Immature natural killer cell (primary cell): ENCODE measurements around the gene FAM181A. TPM values are rescaled to one million over a fixed set of nuclear protein-coding genes. Genes with fewer than 3 reads are reported as not detected.
A peak's percentile ranks its signal among the peaks of the same experiment; 100 is the strongest.

Experiments
- DNase-seq, 3 donors: peaks; one replicate each; pipeline ENCODE4 v3.0.0; 2022; ENCODE audit warnings: mixed read lengths in 1 of 3
- H3K27ac Mint-ChIP-seq, 6 donors: one replicate each; pipeline ENCODE4 v1.8.0; 2020; ENCODE audit warnings: mixed read lengths in 6 of 6, mild to moderate bottlenecking in 5 of 6, inconsistent platforms in 4 of 6, moderate library complexity in 3 of 6
- H3K27me3 Mint-ChIP-seq, 3 donors: one replicate each; pipeline ENCODE4 v1.8.0; 2020 to 2021; ENCODE audit warnings: low read depth in 3 of 3, mild to moderate bottlenecking in 3 of 3, mixed read lengths in 3 of 3, moderate library complexity in 3 of 3, inconsistent platforms in 1 of 3
- H3K36me3 Mint-ChIP-seq, 3 donors: one replicate each; pipeline ENCODE4 v1.8.0; 2020; ENCODE audit warnings: mixed read lengths in 3 of 3, inconsistent platforms in 2 of 3, mild to moderate bottlenecking in 2 of 3
- H3K4me1 Mint-ChIP-seq, 2 donors: one replicate each; pipeline ENCODE4 v1.8.0; 2020; ENCODE audit warnings: inconsistent platforms in 2 of 2, mild to moderate bottlenecking in 2 of 2, mixed read lengths in 2 of 2, moderate library complexity in 1 of 2
- H3K4me3 Mint-ChIP-seq, 5 donors: one replicate each; pipeline ENCODE4 v1.8.0; 2020; ENCODE audit warnings: mild to moderate bottlenecking in 5 of 5, mixed read lengths in 5 of 5, inconsistent platforms in 3 of 5, moderate library complexity in 3 of 5
- H3K9me3 Mint-ChIP-seq, 6 donors: one replicate each; pipeline ENCODE4 v1.8.0; 2020; ENCODE audit warnings: mild to moderate bottlenecking in 6 of 6, mixed read lengths in 6 of 6, inconsistent platforms in 4 of 6, moderate library complexity in 3 of 6
- polyA plus RNA-seq, 3 donors: library from polyadenylated mRNA; unstranded; fragments of 300-500 nt; fragmentation: Illumina TruSeq; gene quantifications; one replicate each; pipeline ENCODE4 v1.2.3, GENCODE V29; 2021

The FAM181A gene
- polyA plus RNA-seq, 3 donors from 2014 or later, result not detected

DNA sequence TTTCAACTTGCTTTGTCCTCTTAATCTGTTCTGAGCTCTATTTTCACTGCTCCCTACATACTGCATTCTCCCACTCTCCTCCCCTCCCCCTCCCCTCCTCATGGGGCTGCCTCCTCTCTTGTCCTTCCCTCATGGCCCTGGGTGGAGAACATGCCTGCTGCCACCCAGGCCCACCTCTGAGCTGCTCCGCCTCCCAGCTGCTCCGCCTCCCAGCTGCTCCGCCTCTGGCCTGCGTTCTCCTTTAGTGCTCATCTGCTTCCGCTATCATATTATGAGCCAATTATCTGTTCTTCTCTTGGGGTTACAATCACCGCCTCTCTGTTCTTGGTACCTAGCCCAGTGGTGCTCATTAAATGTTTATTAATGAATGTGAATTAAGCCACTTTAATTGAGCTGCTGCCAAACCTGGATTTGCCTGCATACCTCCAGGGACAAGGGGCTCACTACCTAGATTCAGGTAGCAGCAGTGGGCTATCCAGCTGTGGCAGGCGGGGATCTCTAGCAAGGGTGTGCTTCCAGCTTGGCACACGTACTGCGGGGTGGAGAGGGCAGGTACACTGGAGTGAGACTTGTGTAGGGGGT, 32.0 kb upstream of the FAM181A start:
- no peak for DNase-seq
- H3K4me1 Mint-ChIP-seq, result no peaks in the 10 kb centered on the region
- no peak overlapping the region for H3K4me3 Mint-ChIP-seq
- H3K27me3 Mint-ChIP-seq, result peaks cover 2 to 7% (median 6%) of the 10 kb centered on the region in 3 donors
- H3K9me3 Mint-ChIP-seq, result no peaks in the 10 kb centered on the region
- no peaks in the 10 kb centered on the region for H3K36me3 Mint-ChIP-seq
- no peak overlapping the region for H3K27ac Mint-ChIP-seq

DNA sequence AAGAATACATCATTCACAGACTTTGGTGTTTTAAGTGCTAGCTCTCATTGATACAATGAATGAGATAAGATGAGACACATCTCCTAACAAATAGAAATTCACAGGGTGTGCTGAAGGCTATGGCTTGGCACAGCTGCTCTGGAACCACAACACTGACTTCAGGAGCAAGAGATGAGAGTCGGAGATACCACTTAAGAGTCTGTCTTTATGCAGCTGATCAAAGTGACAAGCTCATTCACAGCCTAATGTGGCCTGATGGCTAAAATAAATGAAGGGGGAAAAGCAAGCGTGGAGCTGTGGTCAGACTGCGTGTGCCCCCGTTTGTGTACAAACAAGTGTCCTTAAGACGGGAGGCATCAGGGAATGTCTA, 29.7 kb upstream of the FAM181A start:
- DNase-seq, result no peak
- H3K9me3 Mint-ChIP-seq, result no peaks in the 10 kb centered on the region

DNA sequence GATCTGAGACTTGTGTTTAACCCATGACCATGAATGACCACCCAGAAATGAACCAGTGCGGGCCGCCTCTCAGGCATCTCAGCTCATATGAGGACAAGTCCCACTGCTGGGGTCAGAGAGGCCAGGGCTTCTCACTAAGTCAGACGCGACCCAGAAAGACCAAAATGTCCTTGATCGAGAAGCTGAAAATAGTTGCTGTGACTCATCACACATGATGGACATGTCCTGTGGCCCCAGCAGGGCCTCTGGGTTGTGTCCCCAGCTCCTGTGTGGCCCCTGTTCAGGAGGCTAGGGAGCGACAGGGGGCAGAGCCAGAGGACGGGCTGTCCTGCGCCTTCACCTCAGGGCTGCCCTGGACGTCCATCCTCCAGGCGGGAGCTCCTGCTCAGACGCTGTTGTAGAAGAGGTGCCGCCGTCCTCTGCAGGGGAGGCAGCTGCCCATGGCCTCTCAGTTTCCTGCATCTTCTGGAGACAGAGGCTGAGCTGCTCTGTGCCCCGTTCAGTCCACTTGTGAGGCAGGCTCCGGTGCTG, 29.0 kb upstream of the FAM181A start:
- no peak overlapping the region for H3K27ac Mint-ChIP-seq
- DNase-seq, result no peak
- no peaks in the 10 kb centered on the region for H3K4me1 Mint-ChIP-seq
- H3K4me3 Mint-ChIP-seq, result no peak overlapping the region
- H3K36me3 Mint-ChIP-seq, result no peaks in the 10 kb centered on the region
- H3K27me3 Mint-ChIP-seq, result peaks cover 2 to 4% (median 2%) of the 10 kb centered on the region in 3 donors
- no peaks in the 10 kb centered on the region for H3K9me3 Mint-ChIP-seq

More for the DNA sequence above, 29.7 kb upstream of the FAM181A start:
- Mint-ChIP-seq H3K4me1 (no peaks in the 10 kb centered on the region), H3K36me3 (no peaks in the 10 kb centered on the region), H3K4me3 (no peak overlapping the region), H3K27me3 (peaks cover 2 to 4% (median 3%) of the 10 kb centered on the region in 3 donors), H3K27ac (no peak overlapping the region)

DNA sequence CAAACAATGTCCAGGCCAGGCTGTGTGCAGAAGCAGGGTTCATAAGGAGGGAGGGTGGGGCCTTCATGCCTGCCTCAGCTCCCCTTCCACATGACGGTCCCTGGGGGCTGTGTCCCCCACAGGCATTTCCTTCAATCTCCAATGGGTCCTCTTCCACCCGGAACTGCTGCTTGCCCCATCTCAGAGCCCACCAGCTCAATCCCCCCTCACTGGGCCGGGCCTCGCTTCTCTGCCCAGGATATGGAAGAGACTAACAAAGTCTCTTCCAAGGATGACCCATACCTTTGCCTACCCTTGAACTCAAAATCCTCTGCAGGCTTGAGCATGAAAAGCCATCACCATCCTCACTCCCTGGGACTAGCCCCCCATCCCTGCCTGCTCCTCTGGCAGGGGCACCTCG, 28.4 kb upstream of the FAM181A start:
- H3K9me3 Mint-ChIP-seq, result no peaks in the 10 kb centered on the region
- no peaks in the 10 kb centered on the region for H3K36me3 Mint-ChIP-seq
- H3K4me3 Mint-ChIP-seq, result no peak overlapping the region
- peaks cover 2 to 4% (median 4%) of the 10 kb centered on the region in 3 donors for H3K27me3 Mint-ChIP-seq
- H3K4me1 Mint-ChIP-seq, result no peaks in the 10 kb centered on the region
- no peak for DNase-seq
- no peak overlapping the region for H3K27ac Mint-ChIP-seq

DNA sequence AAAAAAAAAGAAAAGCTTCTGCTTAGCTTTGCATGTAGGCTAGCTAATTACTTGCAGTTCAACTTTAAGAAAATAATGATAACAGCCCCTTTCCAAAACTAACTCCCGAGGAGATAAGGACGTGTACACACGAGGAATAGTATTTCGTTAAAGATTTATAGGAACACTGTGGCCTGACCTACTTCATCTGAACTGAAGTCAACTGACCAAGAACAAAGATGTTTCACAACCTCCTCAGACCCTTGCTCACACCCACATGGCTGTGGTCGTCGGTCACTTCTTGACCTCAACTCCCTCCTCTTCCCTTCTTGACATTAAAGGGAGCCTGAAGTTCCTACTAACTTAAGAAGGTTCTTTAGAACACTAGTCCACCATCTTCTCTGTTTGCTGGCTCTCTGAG, 25.3 kb upstream of the FAM181A start:
- H3K27ac Mint-ChIP-seq, result no peak overlapping the region
- H3K4me1 Mint-ChIP-seq, result no peaks in the 10 kb centered on the region
- no peak for DNase-seq
- H3K36me3 Mint-ChIP-seq, result no peaks in the 10 kb centered on the region
- peaks cover 2 to 6% (median 4%) of the 10 kb centered on the region in 3 donors for H3K27me3 Mint-ChIP-seq
- no peak overlapping the region for H3K4me3 Mint-ChIP-seq
- no peaks in the 10 kb centered on the region for H3K9me3 Mint-ChIP-seq

DNA sequence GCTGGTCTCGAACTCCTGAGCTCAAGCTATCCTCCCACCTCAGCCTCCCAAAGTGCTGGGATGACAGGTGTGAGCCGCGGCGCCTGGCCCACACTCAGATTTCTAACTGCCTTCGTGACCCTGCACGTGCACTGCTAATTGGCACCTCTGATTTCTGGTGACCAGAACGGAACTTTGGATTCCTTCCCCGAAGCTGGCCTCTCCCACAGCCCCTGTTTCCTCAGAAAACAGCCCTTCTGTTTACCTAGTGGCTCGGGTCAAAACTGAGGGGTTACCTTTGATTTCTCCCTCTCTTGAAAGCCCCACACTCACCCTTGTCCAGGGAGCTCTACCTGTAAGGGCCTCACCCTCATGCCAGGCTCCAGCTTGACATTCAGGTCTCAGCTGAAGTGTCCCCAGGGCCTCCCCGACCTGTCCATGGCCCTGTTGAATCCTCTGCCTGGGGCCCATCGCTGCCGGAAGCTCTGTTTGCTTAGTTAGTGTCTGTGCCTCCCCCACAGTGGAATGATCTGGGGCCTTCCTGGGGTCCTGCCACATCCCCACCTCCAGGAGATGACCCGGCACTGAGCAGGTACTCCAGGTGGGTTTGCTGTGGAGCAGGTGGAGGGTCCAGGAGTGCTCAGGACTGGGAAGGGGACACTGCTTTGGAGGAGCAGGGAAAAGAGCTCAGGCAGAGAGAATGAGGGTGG, 24.4 kb upstream of the FAM181A start:
- Mint-ChIP-seq H3K27ac (no peak overlapping the region), H3K36me3 (no peaks in the 10 kb centered on the region), H3K4me3 (no peak overlapping the region), H3K27me3 (peaks cover 2 to 9% (median 4%) of the 10 kb centered on the region in 3 donors), H3K9me3 (no peaks in the 10 kb centered on the region), H3K4me1 (no peaks in the 10 kb centered on the region)
- DNase-seq, result no peak

DNA sequence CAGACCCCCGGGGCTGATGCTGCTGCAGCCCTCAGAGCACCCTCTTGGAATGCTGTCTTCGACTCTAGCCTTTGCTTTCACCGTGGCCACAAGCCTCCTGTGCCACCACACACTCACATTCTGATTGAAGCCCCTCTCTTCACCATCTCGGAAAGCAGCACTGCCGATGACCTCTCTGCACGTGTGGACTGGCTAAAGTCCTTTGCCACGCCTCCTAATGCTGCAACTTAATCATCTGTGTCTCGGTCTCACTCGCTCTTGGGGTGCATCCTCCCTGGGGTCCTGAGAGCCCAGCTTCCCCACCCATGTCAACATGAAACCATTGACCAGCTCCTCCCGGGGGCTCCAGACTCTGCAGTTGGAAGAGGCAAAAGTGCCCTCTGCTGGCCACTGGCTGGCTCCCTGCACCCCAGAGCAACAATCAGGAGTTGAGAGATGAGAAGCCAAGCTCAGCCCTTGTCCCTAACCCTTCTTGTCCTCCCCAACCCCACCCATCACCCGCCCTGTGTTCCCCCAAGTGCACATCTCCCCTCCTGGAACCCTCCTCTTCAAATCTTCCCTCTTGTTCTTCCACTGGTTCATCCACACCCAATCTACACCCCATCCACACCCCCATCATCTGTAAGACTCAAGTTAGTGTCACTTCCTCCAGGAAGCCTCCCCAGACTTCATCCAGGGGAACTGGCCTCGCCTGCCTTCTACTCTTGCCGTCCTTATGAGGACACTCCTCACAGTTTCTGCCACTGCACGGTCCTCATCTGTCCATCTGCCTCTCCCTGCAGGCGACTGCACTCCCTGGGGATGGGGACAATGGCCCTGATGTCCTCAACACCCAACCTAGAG, 23.6 kb upstream of the FAM181A start:
- Mint-ChIP-seq H3K36me3 (no peaks in the 10 kb centered on the region), H3K4me1 (no peaks in the 10 kb centered on the region), H3K9me3 (no peaks in the 10 kb centered on the region), H3K4me3 (no peak overlapping the region), H3K27me3 (peaks cover 2 to 13% (median 4%) of the 10 kb centered on the region in 3 donors), H3K27ac (no peak overlapping the region)
- no peak for DNase-seq

DNA sequence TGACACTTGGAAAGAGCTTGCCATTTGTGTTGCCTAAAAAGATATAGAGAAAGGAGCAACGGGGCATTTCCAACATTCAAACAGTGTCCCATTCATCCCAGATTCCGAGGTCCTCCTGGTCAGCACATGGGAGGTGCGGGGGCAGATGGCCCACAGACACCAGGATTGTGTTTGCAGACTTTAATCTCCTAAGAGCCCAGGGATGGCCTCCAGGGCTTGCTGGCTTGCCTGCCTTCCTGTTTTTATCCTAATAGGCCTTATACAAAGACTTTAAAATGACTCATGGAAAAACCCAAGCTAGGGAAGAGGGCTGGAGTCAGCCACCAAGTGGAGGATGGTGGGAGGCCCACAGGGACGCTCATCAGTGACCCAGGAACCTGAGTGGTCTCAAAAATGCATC, 21.5 kb upstream of the FAM181A start:
- Mint-ChIP-seq H3K27ac (no peak overlapping the region), H3K36me3 (no peaks in the 10 kb centered on the region), H3K4me1 (no peaks in the 10 kb centered on the region), H3K9me3 (peaks cover 0 to 2% (median 0%) of the 10 kb centered on the region in 6 donors), H3K27me3 (peaks cover 2 to 17% (median 4%) of the 10 kb centered on the region in 3 donors), H3K4me3 (no peak overlapping the region)
- DNase-seq, result no peak

DNA sequence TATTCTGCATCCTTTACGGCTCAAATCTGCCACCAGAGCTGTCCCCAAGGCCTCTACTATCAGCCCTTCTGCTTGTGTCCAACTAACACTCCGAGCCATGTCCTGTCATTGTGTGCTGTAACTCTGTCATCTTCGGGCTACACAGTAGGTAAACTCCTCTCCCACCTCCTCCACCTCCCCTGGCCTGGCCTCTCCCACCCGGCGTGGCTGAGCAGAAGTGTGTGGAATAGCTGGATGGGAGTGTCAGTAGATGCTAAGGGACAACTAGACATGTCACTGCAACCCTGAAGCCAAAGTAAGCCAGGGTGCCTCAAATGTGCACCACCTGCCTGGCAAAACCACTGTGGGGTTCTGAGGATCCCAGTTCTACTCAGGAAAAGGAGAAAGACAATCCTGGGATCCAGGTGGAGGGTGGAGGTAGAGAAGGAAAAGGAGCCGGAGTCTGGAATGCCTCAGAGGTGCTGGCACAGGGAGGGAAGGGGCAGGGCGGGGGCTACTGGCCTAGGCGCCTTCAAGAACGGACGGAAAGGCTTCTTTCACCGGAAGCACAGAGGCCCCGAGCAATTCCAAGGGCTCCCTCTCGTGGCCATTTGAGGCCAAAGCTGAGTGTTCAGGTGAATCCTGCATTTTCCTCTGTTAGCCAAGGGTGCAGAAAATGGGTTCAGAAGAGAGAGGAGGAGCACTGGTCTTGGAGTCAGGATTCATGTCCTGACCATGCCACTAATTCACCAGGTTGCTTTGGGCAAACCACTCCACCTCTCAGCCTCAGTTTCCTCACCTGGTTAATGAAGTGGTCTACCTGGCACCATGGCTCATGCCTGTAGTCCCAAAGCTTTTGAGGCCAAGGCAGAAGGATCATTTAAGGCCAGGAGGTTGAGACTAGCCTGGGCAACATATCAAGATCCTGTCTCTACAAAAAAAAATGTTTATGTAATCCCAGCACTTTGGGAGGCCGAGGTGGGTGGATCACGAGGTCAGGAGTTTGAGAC, 20.5 kb upstream of the FAM181A start:
- DNase-seq, result peak; percentile 18 to 24 (median 21)
- H3K9me3 Mint-ChIP-seq, result peaks cover 0 to 2% (median 0%) of the 10 kb centered on the region in 6 donors
- H3K36me3 Mint-ChIP-seq, result no peaks in the 10 kb centered on the region
- H3K4me1 Mint-ChIP-seq, result no peaks in the 10 kb centered on the region
- H3K27ac Mint-ChIP-seq, result no peak overlapping the region
- H3K27me3 Mint-ChIP-seq, result peaks cover 2 to 17% (median 4%) of the 10 kb centered on the region in 3 donors
- H3K4me3 Mint-ChIP-seq, result no peak overlapping the region

DNA sequence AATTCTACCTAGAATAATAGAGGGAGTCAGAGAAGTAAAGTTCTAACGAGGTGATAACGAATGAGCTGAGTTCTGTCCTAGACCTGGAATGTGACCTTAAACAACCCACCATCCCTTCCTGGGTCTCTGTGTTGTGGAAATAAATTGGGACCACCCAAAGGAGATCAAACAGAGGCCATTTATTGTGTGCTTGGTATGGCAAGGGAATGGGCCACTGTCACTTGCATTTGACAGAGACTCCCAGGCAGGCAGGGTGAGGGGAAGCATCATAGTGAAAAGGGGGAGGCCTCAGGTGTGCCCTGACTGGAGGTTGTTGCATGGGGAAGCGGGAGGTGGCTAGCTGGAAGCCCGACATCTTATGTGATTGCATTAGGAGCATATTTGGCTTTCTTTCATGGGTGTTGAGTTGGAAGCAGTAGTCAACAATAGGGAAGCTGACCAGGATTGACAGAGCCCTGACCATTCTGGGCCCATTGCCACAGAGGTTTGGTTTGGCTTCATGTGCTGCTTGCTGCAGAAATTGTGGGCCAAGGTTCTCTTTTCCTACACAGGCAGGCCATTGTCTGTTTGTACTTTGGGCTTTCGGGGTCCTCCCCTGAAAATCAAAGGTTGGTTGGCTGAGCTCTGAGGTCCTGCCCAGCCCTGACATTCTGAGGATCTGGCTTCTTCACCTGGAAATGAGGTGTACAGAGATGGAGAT, 17.6 kb upstream of the FAM181A start:
- DNase-seq, result no peak
- peaks cover 0 to 2% (median under 1%) of the 10 kb centered on the region in 6 donors for H3K9me3 Mint-ChIP-seq

DNA sequence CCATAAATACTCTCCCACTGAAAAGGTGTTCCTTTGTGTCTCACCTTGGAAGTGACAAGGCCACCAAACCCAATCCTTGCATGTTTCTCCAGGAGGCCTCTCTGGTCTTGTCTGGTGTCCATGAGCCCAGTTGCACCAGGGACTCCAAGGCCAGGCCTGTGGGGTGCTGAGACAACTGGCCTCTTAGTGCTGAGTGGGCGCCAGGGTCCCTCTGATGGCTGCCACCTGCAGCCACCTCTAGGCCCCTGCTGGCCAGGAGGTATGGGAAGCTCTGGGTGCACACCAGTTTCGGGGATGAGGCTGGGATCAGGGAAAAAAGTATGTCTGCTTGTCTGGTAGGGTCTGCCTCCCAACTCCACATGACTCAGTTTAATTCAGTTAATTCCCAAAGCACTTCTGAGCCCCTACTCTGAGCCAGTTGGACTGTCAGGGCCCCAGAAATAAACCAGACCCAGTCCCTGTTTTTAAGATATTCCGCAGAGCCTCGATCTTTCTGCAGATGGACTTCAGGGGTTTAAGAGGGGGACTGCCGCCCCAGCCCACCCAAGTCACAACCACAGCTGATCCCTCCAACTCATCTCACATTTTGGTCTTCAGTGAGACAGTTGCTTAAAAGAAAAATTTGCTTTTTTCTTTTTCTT, 15.0 kb upstream of the FAM181A start:
- no peak for DNase-seq
- Mint-ChIP-seq H3K9me3 (peaks cover 0 to 4% (median under 1%) of the 10 kb centered on the region in 6 donors), H3K4me3 (no peak overlapping the region), H3K36me3 (peaks cover 0 to 4% (median 0%) of the 10 kb centered on the region in 3 donors), H3K27me3 (peaks cover 0 to 17% (median 0%) of the 10 kb centered on the region in 3 donors), H3K27ac (no peak overlapping the region), H3K4me1 (no peaks in the 10 kb centered on the region)

More for the DNA sequence above, 17.6 kb upstream of the FAM181A start:
- Mint-ChIP-seq H3K27me3 (peaks cover 0 to 14% (median 0%) of the 10 kb centered on the region in 3 donors), H3K4me3 (no peak overlapping the region), H3K27ac (no peak overlapping the region), H3K4me1 (no peaks in the 10 kb centered on the region), H3K36me3 (peaks cover 0 to 4% (median 0%) of the 10 kb centered on the region in 3 donors)

DNA sequence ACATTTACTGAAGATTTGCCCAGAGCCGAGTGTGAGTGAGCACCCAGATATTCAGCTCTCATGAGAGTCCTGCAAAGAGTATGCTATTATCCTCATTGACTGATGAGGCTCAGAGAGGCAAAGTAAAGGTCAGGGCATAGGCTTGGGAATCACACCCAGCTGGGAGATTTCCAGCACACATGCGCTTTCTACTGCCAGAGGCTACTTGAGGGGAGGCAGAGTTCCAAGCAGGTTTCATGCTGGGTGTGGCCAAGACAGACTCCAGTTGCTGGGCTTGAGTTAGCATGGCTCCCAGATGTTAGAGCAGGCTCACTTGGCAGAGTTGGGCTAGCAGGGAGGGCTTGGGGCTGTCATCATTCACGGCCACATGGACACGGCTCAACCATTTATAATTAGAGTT, 14.4 kb upstream of the FAM181A start:
- H3K4me1 Mint-ChIP-seq, result no peaks in the 10 kb centered on the region
- H3K4me3 Mint-ChIP-seq, result no peak overlapping the region
- H3K27ac Mint-ChIP-seq, result no peak overlapping the region
- no peak for DNase-seq
- H3K27me3 Mint-ChIP-seq, result peaks cover 0 to 16% (median 0%) of the 10 kb centered on the region in 3 donors
- H3K36me3 Mint-ChIP-seq, result peaks cover 0 to 4% (median 0%) of the 10 kb centered on the region in 3 donors
- peaks cover 0 to 4% (median under 1%) of the 10 kb centered on the region in 6 donors for H3K9me3 Mint-ChIP-seq
